22Rv1 (cell line): ENCODE measurements around the gene OVOL1.

ENCODE experiments used
- ZFX ChIP-seq: fragments of 450-650 bp; IDR thresholded peaks from 2 replicates; pipeline ENCODE4 v1.6.1; 2017; ENCODE audit warnings: antibody characterized with exemption, borderline replicate concordance
- TF ChIP-seq, protein P1 (sequence below): fragments of 450-650 bp; IDR thresholded peaks from 2 replicates; pipeline ENCODE4 v1.5.1; 2017; ENCODE audit warnings: mild to moderate bottlenecking

DNA sequence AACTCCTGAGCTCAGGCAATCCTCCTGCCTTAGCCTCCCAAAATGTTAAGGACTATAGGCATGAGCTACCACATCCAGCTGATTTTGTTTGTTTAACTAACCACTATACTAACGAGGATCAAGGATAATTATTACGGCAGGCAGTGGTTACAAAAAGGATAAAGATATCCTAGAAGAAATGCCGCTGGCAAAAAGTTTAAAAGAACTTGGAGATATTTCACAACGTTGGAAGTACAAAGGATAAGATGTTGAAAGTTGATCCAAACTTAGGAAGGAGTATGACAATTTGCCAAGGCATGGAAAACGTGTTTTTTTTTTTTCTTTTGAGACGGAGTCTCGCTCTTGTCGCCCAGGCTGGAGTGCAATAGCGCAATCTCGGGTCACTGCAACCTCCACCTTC is 19.5 kb upstream of the OVOL1 start:
- TF ChIP-seq, protein P1, sequence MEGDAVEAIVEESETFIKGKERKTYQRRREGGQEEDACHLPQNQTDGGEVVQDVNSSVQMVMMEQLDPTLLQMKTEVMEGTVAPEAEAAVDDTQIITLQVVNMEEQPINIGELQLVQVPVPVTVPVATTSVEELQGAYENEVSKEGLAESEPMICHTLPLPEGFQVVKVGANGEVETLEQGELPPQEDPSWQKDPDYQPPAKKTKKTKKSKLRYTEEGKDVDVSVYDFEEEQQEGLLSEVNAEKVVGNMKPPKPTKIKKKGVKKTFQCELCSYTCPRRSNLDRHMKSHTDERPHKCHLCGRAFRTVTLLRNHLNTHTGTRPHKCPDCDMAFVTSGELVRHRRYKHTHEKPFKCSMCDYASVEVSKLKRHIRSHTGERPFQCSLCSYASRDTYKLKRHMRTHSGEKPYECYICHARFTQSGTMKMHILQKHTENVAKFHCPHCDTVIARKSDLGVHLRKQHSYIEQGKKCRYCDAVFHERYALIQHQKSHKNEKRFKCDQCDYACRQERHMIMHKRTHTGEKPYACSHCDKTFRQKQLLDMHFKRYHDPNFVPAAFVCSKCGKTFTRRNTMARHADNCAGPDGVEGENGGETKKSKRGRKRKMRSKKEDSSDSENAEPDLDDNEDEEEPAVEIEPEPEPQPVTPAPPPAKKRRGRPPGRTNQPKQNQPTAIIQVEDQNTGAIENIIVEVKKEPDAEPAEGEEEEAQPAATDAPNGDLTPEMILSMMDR, result no peak
- TF ChIP-seq ZFX, result no peak
